TTC549 (cell line): ENCODE results near the gene TTYH3.
"Not testable (repeated sequence)": the region's sequence is repeated elsewhere in the genome, so short reads cannot be mapped to it uniquely, and the experiment has no call there.

Experiments used
- FAIRE-seq: peaks from 2 replicates; lab custom pipeline; 2012; peaks lifted over from hg19 to GRCh38; lab: Jason Lieb, UNC

Gene TTYH3, protein sequence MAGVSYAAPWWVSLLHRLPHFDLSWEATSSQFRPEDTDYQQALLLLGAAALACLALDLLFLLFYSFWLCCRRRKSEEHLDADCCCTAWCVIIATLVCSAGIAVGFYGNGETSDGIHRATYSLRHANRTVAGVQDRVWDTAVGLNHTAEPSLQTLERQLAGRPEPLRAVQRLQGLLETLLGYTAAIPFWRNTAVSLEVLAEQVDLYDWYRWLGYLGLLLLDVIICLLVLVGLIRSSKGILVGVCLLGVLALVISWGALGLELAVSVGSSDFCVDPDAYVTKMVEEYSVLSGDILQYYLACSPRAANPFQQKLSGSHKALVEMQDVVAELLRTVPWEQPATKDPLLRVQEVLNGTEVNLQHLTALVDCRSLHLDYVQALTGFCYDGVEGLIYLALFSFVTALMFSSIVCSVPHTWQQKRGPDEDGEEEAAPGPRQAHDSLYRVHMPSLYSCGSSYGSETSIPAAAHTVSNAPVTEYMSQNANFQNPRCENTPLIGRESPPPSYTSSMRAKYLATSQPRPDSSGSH

GRCh38 chr7:2631946-2632732 lies at the start of gene TTYH3:
TTYH3 (plus strand) TSS chr7:2631986; CDS start chr7:2632156, 170 bp downstream.
- FAIRE-seq, result no peak

DNA sequence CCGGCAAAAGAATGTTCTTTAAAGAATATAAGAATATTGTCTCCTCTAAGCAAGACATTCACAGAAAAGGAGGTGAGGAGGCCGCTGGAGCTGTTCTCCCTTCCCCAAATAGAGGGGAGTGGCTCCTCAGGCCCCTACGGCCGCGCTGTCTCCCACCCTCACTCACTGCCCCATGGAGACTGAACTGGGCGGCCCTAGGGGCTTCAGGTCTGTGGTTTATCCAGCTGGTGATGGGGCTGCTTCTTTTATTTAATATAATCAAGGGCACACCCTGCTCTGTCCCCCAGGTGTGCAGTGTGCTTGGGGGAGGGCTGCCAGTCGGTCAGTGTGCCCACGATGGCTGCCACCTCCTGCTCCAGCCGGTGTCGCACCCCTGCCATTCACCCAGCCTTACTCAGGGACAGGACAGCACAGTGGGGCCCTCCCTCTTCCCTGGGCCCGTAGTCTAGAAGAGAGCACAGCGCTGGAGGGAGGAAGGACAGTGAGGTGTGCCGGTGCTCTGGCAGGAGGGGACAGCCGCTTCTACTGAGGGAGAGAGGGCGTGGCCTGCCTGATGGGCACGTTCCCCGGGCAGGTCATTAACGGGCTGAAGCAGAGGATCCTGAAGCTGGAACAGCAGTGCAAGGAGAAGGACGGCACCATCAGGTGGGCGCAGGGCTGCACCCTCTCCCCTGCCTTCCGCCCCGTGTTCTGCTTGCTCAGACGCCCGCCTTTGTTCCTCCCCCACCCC lies 49.6 kb upstream of the TTYH3 start:
- no peak for FAIRE-seq

DNA sequence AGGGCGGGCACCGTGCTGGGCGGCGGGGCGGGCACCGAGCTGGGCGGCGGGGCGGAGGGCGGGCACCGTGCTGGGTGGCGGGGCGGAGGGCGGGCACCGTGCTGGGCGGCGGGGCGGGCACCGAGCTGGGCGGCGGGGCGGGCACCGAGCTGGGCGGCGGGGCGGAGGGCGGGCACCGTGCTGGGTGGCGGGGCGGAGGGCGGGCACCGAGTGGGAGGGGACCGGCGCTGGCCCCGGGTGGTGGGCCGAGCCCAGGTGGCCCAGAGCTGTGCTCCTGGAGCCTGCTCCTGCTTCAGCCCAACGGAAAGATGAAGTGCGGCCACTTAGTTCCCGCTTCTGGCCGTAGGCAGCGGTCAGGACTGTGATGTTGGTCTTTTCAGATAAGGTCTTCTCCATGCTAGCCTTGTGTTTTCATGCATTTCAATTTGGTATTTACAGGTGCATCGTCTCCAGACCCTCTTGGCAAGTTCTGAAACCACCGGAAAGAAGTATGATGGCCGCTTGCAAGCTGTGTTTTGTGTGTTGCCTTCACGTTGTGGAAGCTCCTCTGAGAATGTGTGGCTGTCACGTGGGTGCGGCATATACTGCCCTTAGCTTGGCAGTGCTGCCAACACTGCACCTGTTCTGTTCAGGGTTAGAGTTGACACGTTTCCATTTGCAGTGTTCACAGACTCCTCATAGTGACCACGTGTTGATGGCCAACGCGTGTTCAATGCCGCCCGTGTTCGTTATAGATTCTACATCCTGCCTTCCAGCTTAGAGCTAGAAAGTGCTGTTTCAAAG lies 47.8 kb upstream of the TTYH3 start:
- no peak for FAIRE-seq

DNA sequence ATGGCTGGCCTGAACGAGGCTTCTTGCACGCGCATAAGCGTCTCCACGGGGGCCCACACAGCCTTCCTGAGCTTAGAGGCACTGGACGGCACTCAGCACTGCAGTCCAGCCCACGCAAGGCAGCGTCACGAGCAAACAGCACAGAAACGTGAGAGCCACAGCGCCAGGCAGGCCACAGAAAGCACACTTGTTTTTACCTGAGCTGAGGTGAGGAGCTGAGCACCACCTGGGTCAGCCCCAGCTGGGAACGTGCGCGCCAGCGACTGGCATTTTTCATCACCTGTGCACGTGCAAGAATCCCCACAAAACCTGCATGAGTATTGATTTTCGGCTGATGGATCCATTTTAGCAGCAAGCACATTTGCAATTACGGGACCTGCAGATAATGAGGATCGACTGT lies 46.3 kb upstream of the TTYH3 start:
- FAIRE-seq, result no peak

DNA sequence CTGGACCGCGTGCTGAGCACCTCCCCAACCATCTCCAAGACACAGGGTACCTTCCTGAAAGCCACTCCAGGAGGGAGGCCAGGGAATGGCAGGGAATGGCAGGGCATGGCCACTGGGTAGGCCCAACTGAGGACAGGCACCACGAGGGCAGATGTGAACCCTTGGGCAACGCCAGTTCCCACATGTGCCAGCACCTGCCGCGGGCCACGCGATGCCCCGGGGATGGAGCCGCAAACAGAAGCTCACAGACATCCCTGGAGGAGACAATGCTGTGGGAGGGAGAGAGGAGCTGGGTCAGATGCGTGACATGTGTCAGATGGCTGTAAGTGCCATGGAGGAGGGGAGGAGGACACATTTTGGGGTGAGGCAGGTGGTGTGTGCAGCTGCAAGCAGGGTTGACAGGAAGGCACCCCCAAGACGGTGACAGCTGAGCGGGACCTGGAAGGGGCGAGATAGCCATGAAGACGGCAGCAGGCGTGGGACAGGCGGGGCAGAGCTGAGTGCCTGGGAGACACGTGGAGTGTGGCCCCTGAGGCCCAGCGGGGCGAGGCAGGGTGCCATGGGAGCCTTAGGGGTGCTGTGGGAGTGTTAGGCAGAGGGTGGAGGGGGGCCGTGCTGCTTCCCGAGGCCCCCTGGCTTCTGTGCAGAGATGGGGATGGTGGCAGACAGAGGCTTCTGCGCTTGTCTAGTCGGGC lies 45.3 kb upstream of the TTYH3 start:
- no peak for FAIRE-seq

DNA sequence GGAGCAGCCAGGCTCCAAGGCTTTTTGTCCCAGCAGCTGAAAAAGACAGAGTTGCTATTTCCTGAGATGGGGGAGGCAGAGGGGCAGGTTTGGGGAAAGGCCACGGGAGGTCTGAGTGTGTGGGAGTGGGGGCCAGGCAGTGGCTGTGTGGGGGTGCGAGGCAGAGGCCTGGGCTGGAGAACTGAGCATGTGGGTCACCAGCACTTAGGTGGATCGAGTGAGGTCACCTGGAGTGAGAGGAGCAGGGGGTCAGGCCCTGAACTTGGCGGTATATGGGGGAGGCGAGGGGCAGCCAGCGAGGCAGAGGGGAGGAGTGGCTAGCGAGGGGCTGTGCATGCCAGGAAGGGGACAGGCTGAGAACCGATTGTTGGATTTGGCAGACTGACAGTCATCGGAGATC lies 44.7 kb upstream of the TTYH3 start:
- FAIRE-seq, result no peak

- no peak for FAIRE-seq
Measured at GRCh38 chr7:2587778-2588177, 44.0 kb upstream of the TTYH3 start.

DNA sequence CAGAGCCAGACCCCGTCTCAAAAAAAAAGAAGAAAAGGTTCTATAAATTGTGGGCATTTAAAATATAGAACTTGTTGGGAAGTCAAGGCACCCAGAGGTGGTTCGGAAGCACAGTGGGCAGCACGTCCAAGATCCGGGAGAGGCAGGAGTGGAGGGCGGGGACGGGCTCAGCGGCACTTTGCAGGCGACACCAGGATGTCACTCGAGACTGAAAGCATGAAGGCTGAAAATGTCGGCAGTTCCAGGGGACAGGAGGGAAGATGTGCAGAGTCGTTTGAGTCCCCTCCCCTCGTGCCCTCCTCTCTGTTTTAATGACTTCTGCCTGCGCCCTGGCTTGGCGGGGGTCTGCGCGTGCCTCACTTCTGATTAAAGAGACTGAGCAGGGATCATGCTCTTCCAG lies 42.4 kb upstream of the TTYH3 start:
- FAIRE-seq, result no peak

- not testable (repeated sequence) for FAIRE-seq
Measured at GRCh38 chr7:2589941-2590340, 41.8 kb upstream of the TTYH3 start.

DNA sequence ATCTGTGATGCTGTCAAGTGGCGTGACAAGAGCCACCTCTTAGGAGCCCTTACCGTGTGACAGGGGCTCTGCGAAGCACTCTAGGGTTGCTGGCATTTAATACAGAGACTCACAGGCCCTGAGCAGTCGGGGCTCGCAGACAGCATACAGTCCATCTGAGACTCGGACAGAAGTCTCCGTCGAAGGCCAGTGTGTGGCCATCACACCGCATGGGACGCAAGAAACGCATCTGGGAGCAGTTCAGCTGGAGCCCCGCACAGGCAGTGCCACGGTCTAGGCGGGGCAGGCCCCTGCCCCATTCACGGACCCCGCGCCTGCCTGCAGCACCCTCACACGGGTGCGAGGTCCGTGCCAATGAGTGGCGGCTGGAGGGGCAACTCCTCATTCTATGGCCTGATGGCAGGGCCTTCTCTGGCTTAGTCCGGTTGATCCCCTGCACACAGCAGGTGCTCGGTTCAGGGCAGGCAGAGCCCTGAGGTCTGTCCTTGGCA lies 39.4 kb upstream of the TTYH3 start:
- no peak for FAIRE-seq

DNA sequence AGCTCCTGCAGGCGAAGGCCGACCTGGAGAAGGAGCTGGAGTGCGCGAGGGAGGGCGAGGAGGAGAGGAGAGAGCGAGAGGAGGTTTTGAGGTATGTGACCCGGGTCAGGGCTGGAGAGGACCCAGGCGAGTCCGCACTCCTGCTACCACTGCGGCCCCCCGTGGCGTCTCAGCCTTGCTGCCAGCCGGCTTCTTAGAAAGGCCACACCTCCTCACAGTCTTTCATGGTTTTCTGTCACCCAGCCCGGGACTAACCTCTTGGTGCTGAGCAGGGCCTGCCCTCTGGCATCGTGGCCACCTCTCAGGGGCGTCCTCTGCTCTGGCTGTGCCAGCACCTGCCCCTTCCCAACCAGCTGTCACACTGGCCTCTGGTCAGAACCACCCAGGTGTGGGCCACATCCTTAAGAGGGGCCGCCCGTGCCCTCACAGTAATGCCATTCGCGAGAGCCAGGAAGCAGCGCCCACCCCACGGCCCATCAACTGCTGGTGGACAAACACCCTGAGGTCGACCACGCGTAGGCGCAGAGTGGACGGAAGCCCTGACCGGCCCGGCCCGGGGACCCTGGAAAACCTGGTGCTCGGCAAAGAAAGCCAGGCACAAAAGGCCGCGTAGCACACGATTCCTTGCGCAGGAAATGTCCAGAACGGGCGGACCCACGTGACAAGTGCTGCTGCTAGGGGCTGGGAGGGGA lies 38.6 kb upstream of the TTYH3 start:
- FAIRE-seq, result no peak

DNA sequence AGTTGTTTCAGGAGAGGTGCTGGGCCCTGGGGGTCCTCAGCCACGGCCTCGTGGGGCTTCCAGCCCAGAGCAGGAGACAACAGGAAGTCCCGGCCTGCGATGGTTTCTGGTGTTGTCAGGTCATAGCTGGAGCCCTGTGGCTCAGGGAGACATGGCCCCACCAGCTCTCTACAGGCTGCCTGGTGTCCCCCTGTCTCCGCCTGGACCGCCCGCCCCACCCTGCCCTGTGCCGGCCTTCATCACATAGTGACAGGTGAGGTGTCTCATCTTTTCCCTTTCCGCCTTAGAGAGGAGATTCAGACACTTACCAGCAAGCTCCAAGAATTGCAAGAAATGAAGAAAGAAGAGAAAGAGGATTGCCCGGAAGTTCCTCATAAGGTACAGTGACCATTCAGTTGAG lies 37.2 kb upstream of the TTYH3 start:
- FAIRE-seq, result no peak

GRCh38 chr7:2595258-2595860 lies 36.4 kb upstream of the TTYH3 start:
- no peak for FAIRE-seq

- FAIRE-seq, result no peak
Measured at GRCh38 chr7:2596464-2597272, 35.1 kb upstream of the TTYH3 start.

- no peak for FAIRE-seq
Measured at GRCh38 chr7:2597273-2597640, 34.5 kb upstream of the TTYH3 start.

- FAIRE-seq, result no peak
Measured at GRCh38 chr7:2598154-2598823, 33.5 kb upstream of the TTYH3 start.

GRCh38 chr7:2601065-2601464 lies 30.7 kb upstream of the TTYH3 start:
- no peak for FAIRE-seq

DNA sequence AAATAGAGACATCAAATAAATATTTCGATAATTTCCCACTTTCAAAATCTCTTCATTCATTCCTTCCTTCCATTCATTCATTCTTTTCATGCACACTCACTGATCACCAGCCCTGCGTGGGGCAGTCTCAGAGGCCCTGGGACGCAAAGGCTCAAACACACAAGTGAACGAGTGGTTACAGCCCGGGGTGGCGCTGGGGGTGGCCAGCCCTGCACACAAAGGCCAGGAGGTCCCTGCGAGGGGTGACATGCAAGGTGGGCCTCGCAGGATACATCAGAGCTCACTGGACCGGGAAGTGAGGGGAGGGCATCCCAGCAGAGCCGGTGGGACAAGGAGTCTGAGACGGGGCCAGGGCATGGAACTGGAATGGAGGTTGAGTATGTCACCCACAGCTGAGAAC lies 29.9 kb upstream of the TTYH3 start:
- no peak for FAIRE-seq
